Mesodermal cell (in vitro differentiated cells): ENCODE data around the gene UBTF.

ENCODE experiments used
- H3K27ac ChIP-seq: 2 replicates; pipeline ENCODE4 v1.7.0; 2013; ENCODE audit warnings: mild to moderate bottlenecking, low read depth, low read length, moderate library complexity; ENCODE audit not compliant: severe bottlenecking
- H3K36me3 ChIP-seq: 2 replicates; pipeline ENCODE4 v1.7.1; 2013; ENCODE audit warnings: mild to moderate bottlenecking, low read length, moderate library complexity; ENCODE audit not compliant: control insufficient read depth, insufficient read depth
- H3K4me1 ChIP-seq: one replicate; pipeline ENCODE4 v1.7.1; 2013; ENCODE audit warnings: mild to moderate bottlenecking, low read length; ENCODE audit not compliant: insufficient read depth, control insufficient read depth, poor library complexity, severe bottlenecking
- H3K4me3 ChIP-seq: 2 replicates; pipeline ENCODE4 v1.7.0; 2013; ENCODE audit warnings: low read length, control low read depth, mild to moderate bottlenecking; ENCODE audit not compliant: insufficient read depth, poor library complexity, severe bottlenecking; ENCODE audit errors: extremely low read depth
- H3K9me3 ChIP-seq: 2 replicates; pipeline ENCODE4 v1.7.1; 2013; ENCODE audit warnings: mild to moderate bottlenecking, low read length, moderate library complexity; ENCODE audit not compliant: control insufficient read depth
- WGBS, 2 experiments: methylation state at CpG; one replicate each; pipeline ENCODE4 v1.1.5; 2013; ENCODE audit warnings: missing lambda C conversion rate in 2 of 2; ENCODE audit not compliant: insufficient coverage in 2 of 2; 5-methylcytosine and 5-hydroxymethylcytosine counted together

The UBTF gene

GRCh38 chr17:44257815-44258760, 38.6 kb upstream of the UBTF start:
- WGBS, 2 experiments: 89 to 94% methylated on average over 17 to 22 of the region's 23 CpGs
- H3K36me3 ChIP-seq: no peaks in the 10 kb centered on the region
- no peak overlapping the region for H3K27ac ChIP-seq
- H3K9me3 ChIP-seq: no peaks in the 10 kb centered on the region
- H3K4me1 ChIP-seq: no peaks in the 10 kb centered on the region
- H3K4me3 ChIP-seq: no peak overlapping the region

- 76 to 86% methylated on average over 2 to 3 of the region's 4 CpGs for WGBS, 2 experiments
- no peak overlapping the region for H3K27ac ChIP-seq
- H3K4me1 ChIP-seq: no peaks in the 10 kb centered on the region
- no peaks in the 10 kb centered on the region for H3K9me3 ChIP-seq
- H3K36me3 ChIP-seq: no peaks in the 10 kb centered on the region
- no peak overlapping the region for H3K4me3 ChIP-seq
These were observed 37.2 kb upstream of the UBTF start for GRCh38 chr17:44256671-44257070.

GRCh38 chr17:44255915-44256314, 36.4 kb upstream of the UBTF start:
- no peak overlapping the region for H3K27ac ChIP-seq
- H3K4me1 ChIP-seq: no peaks in the 10 kb centered on the region
- H3K4me3 ChIP-seq: no peak overlapping the region
- WGBS, 2 experiments: 80 to 88% methylated on average over 1 to 2 of the region's 2 CpGs
- no peaks in the 10 kb centered on the region for H3K36me3 ChIP-seq
- no peaks in the 10 kb centered on the region for H3K9me3 ChIP-seq

- WGBS, 2 experiments: 69 to 84% methylated on average over 6 to 9 of the region's 10 CpGs
- Histone ChIP-seq H3K9me3 (no peaks in the 10 kb centered on the region), H3K36me3 (no peaks in the 10 kb centered on the region), H3K4me1 (no peaks in the 10 kb centered on the region), H3K27ac (no peak overlapping the region), H3K4me3 (no peak overlapping the region)
These were observed 35.1 kb upstream of the UBTF start for GRCh38 chr17:44254361-44255095.

- Histone ChIP-seq H3K4me1 (no peaks in the 10 kb centered on the region), H3K9me3 (no peaks in the 10 kb centered on the region), H3K36me3 (no peaks in the 10 kb centered on the region), H3K27ac (no peak overlapping the region), H3K4me3 (no peak overlapping the region)
- 90 to 94% methylated on average over 5 to 8 of the region's 14 CpGs for WGBS, 2 experiments
These were observed 33.5 kb upstream of the UBTF start for GRCh38 chr17:44253006-44253405.

GRCh38 chr17:44251062-44251461, 31.6 kb upstream of the UBTF start:
- Histone ChIP-seq H3K9me3 (no peaks in the 10 kb centered on the region), H3K27ac (no peak overlapping the region), H3K4me1 (no peaks in the 10 kb centered on the region), H3K4me3 (no peak overlapping the region), H3K36me3 (no peaks in the 10 kb centered on the region)
- WGBS, 2 experiments: 87 to 99% methylated on average over 10 to 16 of the region's 17 CpGs

GRCh38 chr17:44249501-44250246, 30.2 kb upstream of the UBTF start:
- H3K4me3 ChIP-seq: no peak overlapping the region
- no peaks in the 10 kb centered on the region for H3K36me3 ChIP-seq
- H3K9me3 ChIP-seq: no peaks in the 10 kb centered on the region
- no peaks in the 10 kb centered on the region for H3K4me1 ChIP-seq
- H3K27ac ChIP-seq: no peak overlapping the region
- 85 to 98% methylated on average over 5 to 6 of the region's 9 CpGs for WGBS, 2 experiments

- Histone ChIP-seq H3K36me3 (no peaks in the 10 kb centered on the region), H3K4me3 (no peak overlapping the region), H3K4me1 (no peaks in the 10 kb centered on the region), H3K27ac (no peak overlapping the region), H3K9me3 (no peaks in the 10 kb centered on the region)
- WGBS, 2 experiments: 91 to 100% methylated on average over 4 of the region's 10 CpGs
These were observed 28.6 kb upstream of the UBTF start for GRCh38 chr17:44247876-44248736.

GRCh38 chr17:44247440-44247841, 28.0 kb upstream of the UBTF start:
- H3K4me1 ChIP-seq: no peaks in the 10 kb centered on the region
- H3K27ac ChIP-seq: no peak overlapping the region
- no peak overlapping the region for H3K4me3 ChIP-seq
- no peaks in the 10 kb centered on the region for H3K9me3 ChIP-seq
- 81 to 90% methylated on average over 5 to 6 of the region's 7 CpGs for WGBS, 2 experiments
- H3K36me3 ChIP-seq: no peaks in the 10 kb centered on the region

- no peaks in the 10 kb centered on the region for H3K4me1 ChIP-seq
- no peaks in the 10 kb centered on the region for H3K36me3 ChIP-seq
- H3K9me3 ChIP-seq: no peaks in the 10 kb centered on the region
- H3K4me3 ChIP-seq: no peak overlapping the region
- WGBS, 2 experiments: 38 to 60% methylated on average over 1 to 2 of the region's 6 CpGs
- no peak overlapping the region for H3K27ac ChIP-seq
These were observed 21.7 kb upstream of the UBTF start for GRCh38 chr17:44241106-44241624.
